RWPE2 (cell line): ENCODE measurements around the gene USP15.

Experiments used
- ATAC-seq: fragments of 200-7000 bp; cut with Tn5 transposase; 3 replicates; pipeline ENCODE4 v1.9.1; 2021; ENCODE audit warnings: low read depth
- DNase-seq: peaks from one replicate; pipeline ENCODE4 v3.0.0-alpha.2; 2020; ENCODE audit warnings: low spot score
- H3K27ac ChIP-seq: fragments of 450-650 bp; 2 replicates; pipeline ENCODE4 v1.5.1; 2017; ENCODE audit warnings: mild to moderate bottlenecking; ENCODE audit not compliant: poor library complexity, severe bottlenecking
- H3K27me3 ChIP-seq: fragments of 250-450 bp; sonication (Bioruptor Pico); 2 replicates; pipeline ENCODE4 v1.5.1; 2021; ENCODE audit warnings: mild to moderate bottlenecking, moderate library complexity; ENCODE audit not compliant: insufficient read depth, poor library complexity, severe bottlenecking
- H3K36me3 ChIP-seq: fragments of 250-450 bp; sonication (Bioruptor Pico); 2 replicates; pipeline ENCODE4 v1.5.1; 2020; ENCODE audit warnings: low read depth, mild to moderate bottlenecking, moderate library complexity
- H3K4me1 ChIP-seq: fragments of 250-450 bp; sonication (Bioruptor Pico); 2 replicates; pipeline ENCODE4 v1.5.1; 2021; ENCODE audit warnings: mild to moderate bottlenecking, moderate library complexity; ENCODE audit not compliant: insufficient read depth, poor library complexity, severe bottlenecking
- H3K4me3 ChIP-seq: fragments of 250-450 bp; sonication (Bioruptor Pico); 2 replicates; pipeline ENCODE4 v1.5.1; 2021; ENCODE audit warnings: mild to moderate bottlenecking, moderate library complexity; ENCODE audit not compliant: severe bottlenecking
- H3K9me3 ChIP-seq: fragments of 250-450 bp; sonication (Bioruptor Pico); 2 replicates; pipeline ENCODE4 v1.5.1; 2021; ENCODE audit warnings: mild to moderate bottlenecking, moderate library complexity; ENCODE audit not compliant: severe bottlenecking
- CTCF ChIP-seq: fragments of 450-650 bp; IDR thresholded peaks from one replicate; pipeline ENCODE4 v1.5.1; 2017; ENCODE audit warnings: mild to moderate bottlenecking, moderate library complexity; ENCODE audit not compliant: poor library complexity, severe bottlenecking

The USP15 gene

GRCh38 chr12:62379026-62379722 is 119.0 kb downstream of the USP15 start:
- H3K27me3 ChIP-seq, result no peaks in the 10 kb centered on the region
- H3K36me3 ChIP-seq, result peaks cover 9% of the 10 kb centered on the region; the same call in 1 of the 2 replicates
- no peak for ATAC-seq

GRCh38 chr12:62379723-62380045 is 119.5 kb downstream of the USP15 start:
- peaks cover 11% of the 10 kb centered on the region; the same call in 1 of the 2 replicates for H3K36me3 ChIP-seq
- no peak for DNase-seq
- H3K9me3 ChIP-seq, result no peaks in the 10 kb centered on the region
- no peak for TF ChIP-seq CTCF
- ATAC-seq, result no peak
- H3K27ac ChIP-seq, result no peak overlapping the region
- no peak overlapping the region for H3K4me3 ChIP-seq
- no peaks in the 10 kb centered on the region for H3K4me1 ChIP-seq
- H3K27me3 ChIP-seq, result no peaks in the 10 kb centered on the region

More at GRCh38 chr12:62379026-62379722, 119.0 kb downstream of the USP15 start:
- Histone ChIP-seq H3K4me1 (no peaks in the 10 kb centered on the region), H3K9me3 (no peaks in the 10 kb centered on the region), H3K4me3 (no peak overlapping the region), H3K27ac (no peak overlapping the region)
- no peak for DNase-seq
- no peak for TF ChIP-seq CTCF

- H3K27me3 ChIP-seq, result no peaks in the 10 kb centered on the region
- TF ChIP-seq CTCF, result no peak
- no peak overlapping the region for H3K27ac ChIP-seq
- DNase-seq (no peak), ATAC-seq (no peak)
- no peaks in the 10 kb centered on the region for H3K9me3 ChIP-seq
- H3K4me1 ChIP-seq, result no peaks in the 10 kb centered on the region
- no peak overlapping the region for H3K4me3 ChIP-seq
- H3K36me3 ChIP-seq, result peaks cover 23% of the 10 kb centered on the region
Measured at GRCh38 chr12:62382526-62382925, 122.3 kb downstream of the USP15 start.

GRCh38 chr12:62396750-62397149 is 136.5 kb downstream of the USP15 start:
- ATAC-seq, result no peak
- Histone ChIP-seq H3K36me3 (peaks cover 82% of the 10 kb centered on the region), H3K27ac (no peak overlapping the region), H3K4me3 (no peak overlapping the region), H3K27me3 (no peaks in the 10 kb centered on the region), H3K9me3 (no peaks in the 10 kb centered on the region), H3K4me1 (no peaks in the 10 kb centered on the region)
- no peak for TF ChIP-seq CTCF
- no peak for DNase-seq

- no peak for DNase-seq
- Histone ChIP-seq H3K27me3 (no peaks in the 10 kb centered on the region), H3K4me1 (no peaks in the 10 kb centered on the region), H3K36me3 (peaks cover 72% of the 10 kb centered on the region), H3K4me3 (no peak overlapping the region), H3K9me3 (no peaks in the 10 kb centered on the region), H3K27ac (no peak overlapping the region)
- ATAC-seq, result no peak
- TF ChIP-seq CTCF, result no peak
Measured at GRCh38 chr12:62400135-62400534, 139.9 kb downstream of the USP15 start.
